Ovary (tissue), 3 donors: ENCODE results near the gene BPIFB4.

Source experiments
- POLR2A ChIP-seq: fragments of 450-650 bp; IDR thresholded peaks from one replicate; pipeline ENCODE4 v1.6.1; 2017; ENCODE audit warnings: antibody characterized with exemption, mild to moderate bottlenecking, moderate library complexity
- TF ChIP-seq, protein P1 (sequence below), 3 donors: fragments of 450-650 bp in 2 of 3; fragments of 200-600 bp in 1 of 3; IDR thresholded peaks; one replicate each; pipeline versions ENCODE4 v1.5.1 to v1.8.0; 2016 to 2022; ENCODE audit warnings: antibody characterized with exemption in 3 of 3, mild to moderate bottlenecking in 1 of 3
- donor health status: DM: no; HTN: no; CAD: no.

GRCh38 chr20:33061658-33062028 is 17.8 kb upstream of the BPIFB4 start:
- no peak for TF ChIP-seq POLR2A
- TF ChIP-seq, protein P1, sequence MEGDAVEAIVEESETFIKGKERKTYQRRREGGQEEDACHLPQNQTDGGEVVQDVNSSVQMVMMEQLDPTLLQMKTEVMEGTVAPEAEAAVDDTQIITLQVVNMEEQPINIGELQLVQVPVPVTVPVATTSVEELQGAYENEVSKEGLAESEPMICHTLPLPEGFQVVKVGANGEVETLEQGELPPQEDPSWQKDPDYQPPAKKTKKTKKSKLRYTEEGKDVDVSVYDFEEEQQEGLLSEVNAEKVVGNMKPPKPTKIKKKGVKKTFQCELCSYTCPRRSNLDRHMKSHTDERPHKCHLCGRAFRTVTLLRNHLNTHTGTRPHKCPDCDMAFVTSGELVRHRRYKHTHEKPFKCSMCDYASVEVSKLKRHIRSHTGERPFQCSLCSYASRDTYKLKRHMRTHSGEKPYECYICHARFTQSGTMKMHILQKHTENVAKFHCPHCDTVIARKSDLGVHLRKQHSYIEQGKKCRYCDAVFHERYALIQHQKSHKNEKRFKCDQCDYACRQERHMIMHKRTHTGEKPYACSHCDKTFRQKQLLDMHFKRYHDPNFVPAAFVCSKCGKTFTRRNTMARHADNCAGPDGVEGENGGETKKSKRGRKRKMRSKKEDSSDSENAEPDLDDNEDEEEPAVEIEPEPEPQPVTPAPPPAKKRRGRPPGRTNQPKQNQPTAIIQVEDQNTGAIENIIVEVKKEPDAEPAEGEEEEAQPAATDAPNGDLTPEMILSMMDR (IDR thresholded peaks at IDR 0.05), result no peak
